GM12874 (cell line): ENCODE results near the gene BCL6.

Experiments used
- CTCF ChIP-seq: IDR thresholded peaks from 2 replicates; pipeline ENCODE4 v1.5.1; 2011; ENCODE audit warnings: low read depth, mild to moderate bottlenecking, control low read depth, low read length, moderate library complexity; ENCODE audit not compliant: insufficient read depth

BCL6 gene

GRCh38 chr3:187717572-187717971 lies 27.7 kb downstream of the BCL6 start:
- no peak for TF ChIP-seq CTCF

DNA sequence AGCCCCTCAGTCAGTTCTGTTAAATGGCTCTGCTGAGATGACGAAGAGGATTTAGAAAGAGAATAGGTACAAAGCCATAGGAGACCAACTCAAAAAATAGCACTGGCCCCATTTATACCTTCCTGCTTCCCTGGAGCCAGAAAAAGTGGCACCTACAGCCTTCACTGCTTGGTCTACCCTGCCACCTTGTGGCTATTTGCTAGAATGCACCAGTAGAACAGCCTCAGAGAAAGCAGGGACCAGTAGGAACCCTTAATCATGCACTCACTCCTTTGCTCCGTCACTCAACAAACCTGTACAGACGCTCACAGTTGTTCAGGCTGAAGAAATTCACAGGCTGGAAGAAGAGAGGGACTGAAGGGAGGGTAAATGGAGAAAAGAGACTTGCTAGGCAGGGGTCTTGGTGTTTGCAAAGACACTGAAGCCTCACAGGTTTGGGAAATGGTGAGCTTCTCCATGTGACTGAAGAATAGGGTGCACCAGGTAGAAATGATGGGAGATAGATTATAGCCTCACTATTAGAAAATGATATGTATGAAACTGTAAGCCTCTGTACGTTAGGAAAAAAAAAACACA lies 30.8 kb downstream of the BCL6 start:
- TF ChIP-seq CTCF: peak; percentile 83

- no peak for TF ChIP-seq CTCF
Measured at GRCh38 chr3:187713504-187713903, 31.8 kb downstream of the BCL6 start.

GRCh38 chr3:187709155-187709554 lies 36.1 kb downstream of the BCL6 start:
- TF ChIP-seq CTCF: no peak

GRCh38 chr3:187708696-187709095 lies 36.6 kb downstream of the BCL6 start:
- TF ChIP-seq CTCF: no peak

GRCh38 chr3:187706971-187707370 lies 38.3 kb downstream of the BCL6 start:
- TF ChIP-seq CTCF: no peak

DNA sequence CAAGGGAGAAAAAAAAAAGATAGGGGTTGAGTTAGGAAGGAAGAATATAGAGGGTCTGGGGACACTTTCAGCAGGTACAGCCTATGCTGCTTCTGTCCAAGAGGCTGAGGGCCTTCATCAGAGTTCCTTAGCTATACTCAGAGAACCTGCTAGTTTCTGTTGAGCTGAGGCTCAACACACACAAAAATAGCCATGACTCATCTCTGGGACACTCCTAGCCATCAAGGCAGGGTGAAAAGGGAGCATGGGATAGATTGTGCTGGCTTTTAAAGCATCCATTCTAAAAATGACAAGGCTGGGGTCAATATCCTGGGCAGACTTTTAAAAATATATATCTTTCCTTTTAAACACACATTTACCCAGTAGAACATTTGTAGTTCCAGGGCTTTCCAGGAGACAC lies 40.1 kb downstream of the BCL6 start:
- no peak for TF ChIP-seq CTCF
